Measurements from ENCODE around the gene ADAMTS17. TPM values are rescaled to one million over a fixed set of nuclear protein-coding genes. Genes with fewer than 3 reads are reported as not detected.

The ADAMTS17 gene
- total and polyA plus RNA-seq, 4 donors = 10.5 to 20.6 (median 17.9) TPM

GRCh38 chr15:99957642-99958013 is 384.1 kb downstream of the ADAMTS17 start:
- H3K4me1 ChIP-seq (ENCODE audit: control insufficient read depth, insufficient read depth, low read length) = no peaks in the 10 kb centered on the region
- WGBS (ENCODE audit: insufficient coverage) = no CpG with 5 or more reads among the region's 2 CpGs

GRCh38 chr15:99956820-99957641 is 384.7 kb downstream of the ADAMTS17 start:
- DNase-seq (ENCODE audit: low read depth in 4 of 6, low spot score in 6 of 6) = no peak
- no peak overlapping the region for H3K27ac ChIP-seq (ENCODE audit: low read depth, low read length)
- no peaks in the 10 kb centered on the region for H3K27me3 ChIP-seq (ENCODE audit: control insufficient read depth, insufficient read depth, low read length)
- H3K4me1 ChIP-seq (ENCODE audit: control insufficient read depth, insufficient read depth, low read length) = no peaks in the 10 kb centered on the region
- 84% methylated on average over 16 of the region's 19 CpGs for WGBS (ENCODE audit: insufficient coverage)
- no peaks in the 10 kb centered on the region for H3K9me3 ChIP-seq (ENCODE audit: control insufficient read depth, insufficient read depth, low read length)
- H3K4me3 ChIP-seq (ENCODE audit: low read depth, low read length) = no peak overlapping the region
- H3K36me3 ChIP-seq (ENCODE audit: control insufficient read depth, insufficient read depth, low read length) = no peaks in the 10 kb centered on the region

More at GRCh38 chr15:99957642-99958013, 384.1 kb downstream of the ADAMTS17 start:
- Histone ChIP-seq H3K27me3 (ENCODE audit: control insufficient read depth, insufficient read depth, low read length) (no peaks in the 10 kb centered on the region), H3K36me3 (ENCODE audit: control insufficient read depth, insufficient read depth, low read length) (no peaks in the 10 kb centered on the region), H3K27ac (ENCODE audit: low read depth, low read length) (no peak overlapping the region), H3K4me3 (ENCODE audit: low read depth, low read length) (no peak overlapping the region), H3K9me3 (ENCODE audit: control insufficient read depth, insufficient read depth, low read length) (no peaks in the 10 kb centered on the region)
- DNase-seq (ENCODE audit: low read depth in 4 of 6, low spot score in 6 of 6) = no peak

GRCh38 chr15:99956022-99956775 is 385.6 kb downstream of the ADAMTS17 start:
- H3K27me3 ChIP-seq (ENCODE audit: control insufficient read depth, insufficient read depth, low read length) = no peaks in the 10 kb centered on the region
- no peak overlapping the region for H3K27ac ChIP-seq (ENCODE audit: low read depth, low read length)
- no peaks in the 10 kb centered on the region for H3K9me3 ChIP-seq (ENCODE audit: control insufficient read depth, insufficient read depth, low read length)
- no peaks in the 10 kb centered on the region for H3K4me1 ChIP-seq (ENCODE audit: control insufficient read depth, insufficient read depth, low read length)
- DNase-seq (ENCODE audit: low read depth in 4 of 6, low spot score in 6 of 6) = no peak
- H3K36me3 ChIP-seq (ENCODE audit: control insufficient read depth, insufficient read depth, low read length) = no peaks in the 10 kb centered on the region
- WGBS (ENCODE audit: insufficient coverage) = 91% methylated on average over 9 of the region's 11 CpGs
- no peak overlapping the region for H3K4me3 ChIP-seq (ENCODE audit: low read depth, low read length)

- no peak for DNase-seq (ENCODE audit: low read depth in 4 of 6, low spot score in 6 of 6)
- H3K27me3 ChIP-seq (ENCODE audit: control insufficient read depth, insufficient read depth, low read length) = no peaks in the 10 kb centered on the region
- H3K4me3 ChIP-seq (ENCODE audit: low read depth, low read length) = no peak overlapping the region
- H3K9me3 ChIP-seq (ENCODE audit: control insufficient read depth, insufficient read depth, low read length) = no peaks in the 10 kb centered on the region
- no peaks in the 10 kb centered on the region for H3K36me3 ChIP-seq (ENCODE audit: control insufficient read depth, insufficient read depth, low read length)
- H3K27ac ChIP-seq (ENCODE audit: low read depth, low read length) = no peak overlapping the region
- no CpG with 5 or more reads among the region's 6 CpGs for WGBS (ENCODE audit: insufficient coverage)
- no peaks in the 10 kb centered on the region for H3K4me1 ChIP-seq (ENCODE audit: control insufficient read depth, insufficient read depth, low read length)
Measured at GRCh38 chr15:99955532-99955931, 386.2 kb downstream of the ADAMTS17 start.

- 100% methylated on average over 1 of the region's 1 CpG for WGBS (ENCODE audit: insufficient coverage)
- H3K9me3 ChIP-seq (ENCODE audit: control insufficient read depth, insufficient read depth, low read length) = no peaks in the 10 kb centered on the region
- no peaks in the 10 kb centered on the region for H3K27me3 ChIP-seq (ENCODE audit: control insufficient read depth, insufficient read depth, low read length)
- no peak overlapping the region for H3K4me3 ChIP-seq (ENCODE audit: low read depth, low read length)
- H3K36me3 ChIP-seq (ENCODE audit: control insufficient read depth, insufficient read depth, low read length) = no peaks in the 10 kb centered on the region
- H3K4me1 ChIP-seq (ENCODE audit: control insufficient read depth, insufficient read depth, low read length) = no peaks in the 10 kb centered on the region
- DNase-seq (ENCODE audit: low read depth in 4 of 6, low spot score in 6 of 6) = no peak
- H3K27ac ChIP-seq (ENCODE audit: low read depth, low read length) = no peak overlapping the region
Measured at GRCh38 chr15:99955181-99955525, 386.6 kb downstream of the ADAMTS17 start.

GRCh38 chr15:99954361-99955180 is 387.2 kb downstream of the ADAMTS17 start:
- Histone ChIP-seq H3K4me1 (ENCODE audit: control insufficient read depth, insufficient read depth, low read length) (no peaks in the 10 kb centered on the region), H3K4me3 (ENCODE audit: low read depth, low read length) (no peak overlapping the region), H3K9me3 (ENCODE audit: control insufficient read depth, insufficient read depth, low read length) (peaks cover 2% of the 10 kb centered on the region), H3K36me3 (ENCODE audit: control insufficient read depth, insufficient read depth, low read length) (no peaks in the 10 kb centered on the region), H3K27me3 (ENCODE audit: control insufficient read depth, insufficient read depth, low read length) (no peaks in the 10 kb centered on the region), H3K27ac (ENCODE audit: low read depth, low read length) (no peak overlapping the region)
- DNase-seq (ENCODE audit: low read depth in 4 of 6, low spot score in 6 of 6) = peak in 2 of 6 donors; percentile 4 to 44
- 89% methylated on average over 7 of the region's 11 CpGs for WGBS (ENCODE audit: insufficient coverage)

- DNase-seq (ENCODE audit: low read depth in 4 of 6, low spot score in 6 of 6) = no peak
Measured at GRCh38 chr15:99953886-99954285, 387.9 kb downstream of the ADAMTS17 start.

GRCh38 chr15:99951511-99951910 is 390.3 kb downstream of the ADAMTS17 start:
- H3K4me1 ChIP-seq (ENCODE audit: control insufficient read depth, insufficient read depth, low read length) = no peaks in the 10 kb centered on the region
- WGBS (ENCODE audit: insufficient coverage) = 70% methylated on average over 2 of the region's 5 CpGs
- peaks cover 2% of the 10 kb centered on the region for H3K9me3 ChIP-seq (ENCODE audit: control insufficient read depth, insufficient read depth, low read length)
- H3K27ac ChIP-seq (ENCODE audit: low read depth, low read length) = no peak overlapping the region
- no peak overlapping the region for H3K4me3 ChIP-seq (ENCODE audit: low read depth, low read length)
- no peaks in the 10 kb centered on the region for H3K27me3 ChIP-seq (ENCODE audit: control insufficient read depth, insufficient read depth, low read length)
- no peak for DNase-seq (ENCODE audit: low read depth in 4 of 6, low spot score in 6 of 6)
- H3K36me3 ChIP-seq (ENCODE audit: control insufficient read depth, insufficient read depth, low read length) = no peaks in the 10 kb centered on the region

More at GRCh38 chr15:99953886-99954285, 387.9 kb downstream of the ADAMTS17 start:
- Histone ChIP-seq H3K9me3 (ENCODE audit: control insufficient read depth, insufficient read depth, low read length) (peaks cover 2% of the 10 kb centered on the region), H3K36me3 (ENCODE audit: control insufficient read depth, insufficient read depth, low read length) (no peaks in the 10 kb centered on the region), H3K4me1 (ENCODE audit: control insufficient read depth, insufficient read depth, low read length) (no peaks in the 10 kb centered on the region), H3K4me3 (ENCODE audit: low read depth, low read length) (no peak overlapping the region), H3K27me3 (ENCODE audit: control insufficient read depth, insufficient read depth, low read length) (no peaks in the 10 kb centered on the region), H3K27ac (ENCODE audit: low read depth, low read length) (no peak overlapping the region)
- 80% methylated on average over 5 of the region's 7 CpGs for WGBS (ENCODE audit: insufficient coverage)

GRCh38 chr15:99944131-99944530 is 397.6 kb downstream of the ADAMTS17 start:
- 82% methylated on average over 1 of the region's 1 CpG for WGBS (ENCODE audit: insufficient coverage)
- H3K36me3 ChIP-seq (ENCODE audit: control insufficient read depth, insufficient read depth, low read length) = no peaks in the 10 kb centered on the region
- H3K9me3 ChIP-seq (ENCODE audit: control insufficient read depth, insufficient read depth, low read length) = peaks cover 9% of the 10 kb centered on the region
- no peaks in the 10 kb centered on the region for H3K4me1 ChIP-seq (ENCODE audit: control insufficient read depth, insufficient read depth, low read length)
- H3K27me3 ChIP-seq (ENCODE audit: control insufficient read depth, insufficient read depth, low read length) = no peaks in the 10 kb centered on the region
- no peak for DNase-seq (ENCODE audit: low read depth in 4 of 6, low spot score in 6 of 6)
- H3K4me3 ChIP-seq (ENCODE audit: low read depth, low read length) = no peak overlapping the region
- H3K27ac ChIP-seq (ENCODE audit: low read depth, low read length) = no peak overlapping the region

All from spinal cord (tissue), 10 donors.